Amygdala (tissue), 56 donors: ENCODE data around the gene ZNF148.
A peak's percentile ranks its signal among the peaks of the same experiment; 100 is the strongest.

Experiments
- DNase-seq, 56 donors: peaks; one replicate each; lab custom pipeline; 2025; lab: John Stamatoyannopoulos, UW

Gene ZNF148

DNA sequence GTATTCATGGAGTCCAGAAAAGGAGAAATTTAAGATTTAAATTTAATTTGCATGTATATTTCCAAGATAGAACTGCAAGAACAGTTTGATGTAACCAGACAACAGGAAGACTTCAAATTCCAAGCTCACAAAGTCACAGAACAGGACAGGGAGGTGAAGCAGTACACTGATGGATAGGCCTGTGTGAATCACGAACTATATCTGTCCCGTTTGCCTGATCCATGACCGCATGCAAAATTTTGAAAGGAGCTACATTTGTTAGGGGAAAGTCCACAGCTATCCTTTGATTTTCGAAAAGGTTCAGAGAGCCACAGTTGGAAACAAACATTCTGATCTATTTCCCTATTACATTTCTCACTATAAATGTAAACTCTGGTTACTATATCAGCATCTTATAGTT is 83.1 kb downstream of the ZNF148 start:
- no peak for DNase-seq

DNA sequence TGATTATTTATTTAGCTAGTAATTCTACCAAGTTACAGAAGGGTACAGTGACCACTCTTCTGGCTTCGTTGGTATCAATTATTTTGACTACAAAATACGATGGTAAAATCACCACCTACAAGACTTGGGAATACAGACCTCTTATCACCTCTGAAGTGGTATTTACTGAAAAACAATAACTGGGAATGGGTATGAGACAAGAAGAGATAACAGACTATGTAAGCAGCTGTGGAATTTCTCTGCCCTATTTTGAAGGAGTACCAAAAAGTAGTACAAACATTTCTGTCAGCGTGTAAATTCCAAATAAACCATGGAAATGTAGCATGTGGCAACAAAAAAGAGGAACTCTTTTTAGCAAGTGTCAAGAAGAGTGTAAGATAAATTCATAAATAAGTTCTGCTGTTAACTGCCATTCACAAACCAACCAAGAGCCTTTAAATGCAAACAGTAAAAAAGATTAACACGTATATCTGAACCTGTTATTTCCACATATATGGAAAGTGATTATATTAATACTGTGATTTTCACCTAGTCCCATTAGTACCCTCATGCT is 85.6 kb downstream of the ZNF148 start:
- no peak for DNase-seq

DNA sequence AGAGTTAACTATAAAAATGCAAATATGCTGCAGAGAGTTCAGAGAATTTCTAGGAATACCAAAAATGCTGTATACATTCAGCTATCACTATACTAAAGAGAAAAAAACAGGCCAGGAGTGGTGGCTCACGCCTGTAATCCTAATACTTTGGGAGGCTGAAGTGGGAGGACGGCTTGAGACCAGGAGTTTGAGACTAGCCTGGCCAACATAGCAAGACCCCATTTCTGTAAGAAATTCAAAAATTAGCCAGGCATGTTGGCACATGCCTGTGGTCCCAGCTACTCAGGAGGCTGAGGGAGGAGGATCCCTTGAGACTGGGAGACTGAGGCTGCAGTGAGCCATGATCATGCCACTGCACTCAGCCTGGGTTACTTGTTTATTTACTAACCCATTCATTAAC is 87.9 kb downstream of the ZNF148 start:
- DNase-seq: no peak

DNA sequence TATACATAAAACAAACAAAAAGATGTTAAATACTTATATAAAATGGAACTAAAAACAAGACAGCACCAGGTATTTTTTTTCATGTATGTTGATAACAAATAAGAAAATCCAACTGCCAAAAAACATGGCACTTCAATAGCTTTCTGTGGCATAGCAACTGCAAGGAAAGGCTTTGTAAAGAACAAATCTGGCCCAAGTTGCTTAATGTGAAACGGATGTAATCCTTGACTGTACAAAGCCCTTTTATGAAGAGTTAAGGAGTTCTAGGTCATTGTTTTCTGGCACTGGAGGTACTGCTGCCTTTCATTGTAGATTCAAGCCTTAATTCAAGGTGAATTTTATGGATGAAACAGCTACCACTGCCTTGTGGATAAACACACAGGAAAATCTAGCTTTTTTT is 93.7 kb downstream of the ZNF148 start:
- no peak for DNase-seq

DNA sequence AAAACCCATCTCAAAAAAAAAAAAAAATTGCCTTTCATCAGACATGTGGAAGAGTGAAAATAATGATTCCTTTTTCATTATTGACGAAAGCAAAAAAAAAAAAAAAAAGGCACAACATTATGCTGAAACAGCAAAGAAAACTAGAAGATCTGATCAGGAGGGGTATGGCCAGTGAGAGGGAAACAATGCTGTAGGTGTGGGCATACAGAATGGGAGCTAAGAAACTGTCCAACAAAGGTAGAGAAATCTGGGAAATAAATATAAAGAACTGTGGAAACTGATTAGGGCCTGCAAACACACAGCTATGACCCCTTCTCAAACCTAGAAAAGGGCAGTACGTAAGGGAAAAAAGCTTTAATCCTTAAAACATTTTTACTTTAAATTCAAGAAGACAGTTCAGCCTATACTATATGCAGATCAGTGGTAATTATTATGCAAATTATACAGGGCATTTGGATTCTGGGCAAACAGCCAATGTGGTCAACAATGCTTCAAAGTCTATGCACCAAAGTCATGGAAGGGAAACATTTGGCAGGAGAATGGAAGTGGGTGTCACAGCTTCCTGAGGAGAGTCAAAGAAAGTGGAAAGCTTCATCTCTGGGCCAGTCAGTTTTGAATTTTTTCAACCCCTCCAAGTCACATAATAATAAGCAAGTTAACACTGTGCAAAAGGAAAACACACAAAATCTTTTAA is 94.3 kb downstream of the ZNF148 start:
- peak in 37 of 56 donors; percentile 2 to 85 (median 37) for DNase-seq

DNA sequence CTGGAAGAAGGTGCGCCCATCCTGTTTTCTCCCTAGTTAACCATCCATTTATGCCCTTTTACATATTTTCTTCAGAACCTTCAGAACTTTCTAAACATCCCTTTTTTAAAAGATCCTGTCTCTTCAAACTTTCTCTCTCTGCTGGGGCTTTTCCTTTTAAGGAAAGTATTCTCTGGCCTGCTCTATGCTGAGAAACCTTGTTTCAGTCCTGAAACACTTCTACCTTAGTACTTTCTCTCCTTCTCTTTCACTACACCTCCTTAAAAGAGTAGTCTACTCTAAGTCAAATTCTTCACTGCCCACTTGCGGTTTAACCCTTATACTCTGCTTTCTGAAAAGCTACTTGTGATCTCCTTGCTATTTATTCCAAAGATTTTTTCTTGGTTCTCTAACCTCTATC is 97.0 kb downstream of the ZNF148 start:
- no peak for DNase-seq

DNA sequence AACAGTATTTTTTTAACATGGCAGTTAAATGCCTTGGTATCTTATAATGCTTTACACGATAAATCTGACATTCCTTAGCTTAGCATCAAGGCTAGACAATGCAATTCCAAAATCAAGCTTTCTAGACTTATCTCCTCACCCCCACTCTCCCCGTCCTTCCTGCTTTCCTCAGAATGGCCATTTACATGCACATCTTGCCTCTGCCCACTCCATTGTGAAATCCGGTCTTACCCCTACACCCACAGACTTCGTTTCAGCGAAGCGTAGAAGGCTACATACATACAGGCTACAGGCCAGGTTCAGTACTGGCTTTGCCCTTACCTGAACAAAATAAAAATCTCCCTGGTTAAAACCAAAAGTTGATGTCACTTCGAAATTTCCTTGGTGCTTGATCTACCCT is 104.0 kb downstream of the ZNF148 start:
- no peak for DNase-seq

DNA sequence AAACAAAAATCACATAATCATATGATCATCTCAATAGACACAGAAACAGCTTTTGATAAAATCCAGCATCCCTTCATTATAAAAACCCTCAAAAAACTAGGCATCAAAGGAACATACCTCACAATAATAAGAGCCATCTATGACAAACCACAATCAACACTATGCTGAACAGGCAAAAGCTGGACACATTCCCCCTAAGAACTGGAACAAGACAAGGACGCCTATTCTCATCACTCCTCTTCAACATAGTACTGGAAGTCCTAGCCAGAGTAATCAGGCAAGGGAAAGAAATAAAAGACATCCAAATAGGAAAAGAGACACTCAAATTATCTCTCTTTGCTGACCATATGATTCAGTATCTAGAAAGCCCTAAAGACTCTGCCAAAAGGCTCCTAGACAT is 107.7 kb downstream of the ZNF148 start:
- no peak for DNase-seq

DNA sequence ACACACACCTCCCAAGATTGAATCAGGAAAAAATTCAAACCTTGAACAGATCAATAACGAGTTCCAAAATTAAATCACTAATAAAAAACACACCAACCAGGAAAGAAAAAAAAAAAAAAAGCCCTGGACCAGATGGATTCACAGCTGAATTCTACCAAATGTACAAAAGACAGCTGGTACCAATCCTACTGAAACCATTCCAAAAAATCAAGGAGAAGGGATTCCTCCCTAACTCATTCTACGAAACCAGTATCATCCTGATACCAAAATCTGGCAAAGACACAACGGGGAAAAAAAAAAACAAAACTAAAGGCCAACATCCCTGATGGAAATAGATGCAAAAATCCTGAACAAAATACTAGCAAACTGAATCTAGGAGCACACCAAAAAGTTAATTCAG is 108.2 kb downstream of the ZNF148 start:
- no peak for DNase-seq

DNA sequence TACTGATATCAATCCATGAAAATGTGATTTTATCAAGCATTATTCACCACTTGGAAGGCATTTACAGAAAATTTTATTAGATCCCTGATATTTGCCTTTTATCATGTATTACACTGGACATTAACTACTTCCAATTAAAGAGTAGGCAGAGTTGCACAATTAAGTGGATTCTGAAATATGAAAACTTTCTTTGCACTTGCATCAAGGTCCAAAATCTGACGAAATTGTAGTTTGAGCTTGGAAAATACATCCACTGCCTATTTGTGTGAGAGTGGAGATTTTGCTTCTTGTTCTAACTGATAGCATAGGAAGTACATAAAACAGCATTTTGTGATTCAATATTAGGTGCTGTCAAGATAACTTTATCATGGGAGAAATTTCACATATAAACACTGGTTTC is 113.0 kb downstream of the ZNF148 start:
- DNase-seq: no peak

DNA sequence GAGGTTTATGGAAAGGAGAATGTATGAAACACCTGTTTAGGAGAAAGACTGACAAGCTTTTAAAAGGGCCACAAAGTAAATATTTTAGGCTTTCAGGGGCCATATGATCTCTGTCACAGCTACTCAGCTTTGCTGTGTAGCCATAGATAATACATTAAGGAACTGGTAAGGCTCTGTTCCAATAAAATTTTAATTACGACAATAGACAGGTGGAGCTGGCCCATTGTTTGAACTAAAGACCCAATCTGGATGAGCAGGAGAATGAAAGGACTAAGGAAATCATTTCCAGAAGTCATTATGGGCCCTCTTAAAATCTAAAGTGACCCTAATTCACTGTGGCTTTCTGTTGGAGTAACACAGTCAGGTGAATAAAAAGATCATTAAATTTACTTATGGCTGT is 114.1 kb downstream of the ZNF148 start:
- DNase-seq: no peak

DNA sequence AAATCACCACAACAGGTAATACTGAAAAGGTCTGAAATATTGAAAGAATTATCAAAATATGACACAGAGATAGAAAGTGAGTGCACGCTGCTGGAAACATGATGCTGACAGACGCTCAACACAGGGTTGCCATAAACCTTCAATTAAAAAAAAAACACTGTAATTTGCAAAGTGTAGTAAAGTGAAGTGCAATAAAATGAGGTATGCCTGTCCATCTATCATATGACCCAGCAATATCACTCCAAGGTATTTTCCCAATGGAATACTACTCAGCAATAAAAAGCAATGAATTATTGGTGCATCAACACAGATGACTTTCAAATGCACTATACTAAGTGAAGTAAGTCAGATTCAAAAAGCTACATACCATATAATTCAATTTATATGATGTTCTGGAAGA is 115.0 kb downstream of the ZNF148 start:
- no peak for DNase-seq

DNA sequence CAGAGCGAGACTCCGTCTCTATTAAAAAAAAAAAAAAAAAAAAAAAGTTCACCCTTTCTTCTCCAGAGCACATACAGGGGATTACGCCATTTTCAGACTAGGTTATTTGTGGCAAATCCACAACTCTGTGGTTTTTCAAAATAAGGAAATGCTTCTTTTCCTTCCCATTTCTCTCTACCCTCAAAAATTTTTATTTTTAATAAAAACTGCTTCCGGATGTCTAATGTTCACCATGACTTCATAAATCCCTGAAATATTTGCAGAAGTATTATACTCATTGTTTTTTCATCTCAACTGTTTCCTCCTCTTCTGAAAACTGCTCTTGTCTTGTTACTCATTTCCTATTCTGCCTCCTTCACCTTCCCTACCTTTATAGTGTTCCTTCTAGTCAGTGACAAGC is 117.6 kb downstream of the ZNF148 start:
- no peak for DNase-seq

DNA sequence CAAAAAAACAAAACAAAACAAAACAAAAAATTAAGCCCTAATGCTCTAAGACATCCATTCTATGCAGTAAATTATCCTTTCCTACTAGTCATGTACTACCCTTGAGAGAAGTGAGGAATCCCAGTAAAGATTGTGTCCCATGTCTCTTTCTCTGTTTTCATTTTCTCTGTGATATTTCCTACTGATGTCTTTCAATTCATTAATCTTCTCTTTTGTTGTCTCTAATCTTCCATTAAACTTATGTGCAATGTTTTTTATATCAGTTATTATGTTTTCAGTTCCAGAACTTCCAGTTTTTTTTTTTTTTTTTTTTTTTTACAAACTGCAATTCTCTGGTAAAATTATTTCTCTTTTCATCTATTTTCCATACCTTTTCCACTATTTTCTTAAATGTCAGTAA is 118.5 kb downstream of the ZNF148 start:
- no peak for DNase-seq

DNA sequence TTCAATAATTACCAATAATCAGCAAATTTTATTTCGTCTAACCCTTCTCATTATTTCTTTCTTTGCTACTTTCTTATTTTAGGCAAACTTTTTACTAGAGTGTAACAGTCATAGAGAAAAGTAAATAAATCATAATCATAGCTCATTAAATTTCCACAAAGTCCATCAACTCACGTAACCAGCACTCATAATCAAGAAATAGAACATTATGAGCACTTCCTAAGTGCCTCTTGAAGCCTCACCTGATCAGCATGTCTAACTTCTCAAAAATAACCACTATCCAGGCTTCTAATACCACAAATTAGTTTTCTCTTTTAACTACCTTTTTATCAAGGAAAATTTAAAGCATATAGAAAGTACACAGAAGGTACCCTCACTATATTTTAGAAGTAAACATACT is 124.2 kb downstream of the ZNF148 start:
- DNase-seq: no peak

DNA sequence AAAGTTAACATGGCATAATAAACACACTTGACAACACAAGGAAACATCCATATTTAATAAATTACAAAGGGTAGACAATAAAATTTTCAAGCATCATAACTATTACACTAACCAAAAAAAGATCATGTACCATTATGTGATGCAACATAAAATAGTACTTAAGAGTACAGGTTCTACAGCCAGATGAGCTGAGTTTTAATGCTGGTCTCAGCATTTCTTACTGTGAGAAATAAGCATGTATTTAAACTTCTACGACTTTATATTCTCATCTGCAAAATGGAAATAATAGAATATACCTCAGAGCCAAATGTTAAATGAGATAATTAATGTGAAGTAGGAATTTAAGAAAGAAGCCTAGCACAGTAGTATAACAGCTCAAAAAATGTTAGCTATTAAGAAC is 128.9 kb downstream of the ZNF148 start:
- no peak for DNase-seq

DNA sequence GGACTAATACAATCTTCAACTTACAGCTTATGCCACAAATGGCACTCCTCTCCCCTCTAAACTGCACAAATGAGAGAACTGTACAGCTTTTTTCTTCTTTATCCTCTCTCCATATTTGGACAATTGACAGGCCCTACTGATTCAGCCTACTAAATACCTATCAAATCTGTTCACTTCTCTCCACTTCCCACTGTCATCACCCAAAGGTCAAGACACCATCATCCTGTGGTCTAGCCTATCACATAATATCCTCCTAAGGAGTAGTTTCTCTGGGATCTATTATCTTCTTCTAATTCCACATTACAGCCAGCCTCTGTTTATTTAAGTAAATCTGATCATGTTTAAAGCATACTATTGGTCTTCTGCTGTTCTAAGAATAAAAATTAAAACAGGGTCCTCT is 129.6 kb downstream of the ZNF148 start:
- DNase-seq: no peak

DNA sequence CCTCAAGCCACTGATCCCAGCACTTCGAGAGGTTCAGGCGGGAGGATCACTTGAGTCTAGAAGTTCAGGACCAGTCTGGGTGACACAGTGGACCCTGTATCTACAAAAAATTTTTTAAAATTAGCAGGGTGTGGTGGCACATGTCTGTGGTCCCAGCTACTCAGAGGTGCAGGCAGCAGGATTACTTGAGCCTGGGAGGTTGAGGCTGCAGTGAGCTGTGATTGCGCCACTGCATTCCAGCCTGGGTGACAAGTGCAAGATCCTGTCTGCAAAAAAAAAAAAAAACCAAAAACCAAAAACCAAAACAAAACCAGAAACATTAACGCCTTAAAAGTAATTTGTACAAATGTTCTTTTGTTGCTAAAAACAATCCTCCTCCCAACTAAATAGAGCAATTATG is 134.6 kb downstream of the ZNF148 start:
- no peak for DNase-seq

DNA sequence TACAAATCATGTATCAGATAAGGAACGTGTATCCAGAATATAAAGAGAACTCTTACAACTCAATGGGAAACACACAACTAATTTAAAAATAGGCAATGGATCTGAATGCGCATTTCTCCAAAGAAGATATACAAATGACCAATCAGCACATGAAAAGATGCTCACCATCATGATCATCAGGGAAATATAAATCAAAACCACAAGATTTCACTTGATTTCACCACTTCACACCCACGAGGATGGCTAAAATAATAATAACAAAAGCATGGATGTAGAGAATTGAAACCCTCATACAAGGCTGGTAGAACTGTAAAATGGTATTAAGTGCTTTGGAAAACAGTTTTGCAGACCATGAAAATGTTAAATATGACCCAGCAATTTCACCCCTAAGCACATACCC is 135.9 kb downstream of the ZNF148 start:
- no peak for DNase-seq

DNA sequence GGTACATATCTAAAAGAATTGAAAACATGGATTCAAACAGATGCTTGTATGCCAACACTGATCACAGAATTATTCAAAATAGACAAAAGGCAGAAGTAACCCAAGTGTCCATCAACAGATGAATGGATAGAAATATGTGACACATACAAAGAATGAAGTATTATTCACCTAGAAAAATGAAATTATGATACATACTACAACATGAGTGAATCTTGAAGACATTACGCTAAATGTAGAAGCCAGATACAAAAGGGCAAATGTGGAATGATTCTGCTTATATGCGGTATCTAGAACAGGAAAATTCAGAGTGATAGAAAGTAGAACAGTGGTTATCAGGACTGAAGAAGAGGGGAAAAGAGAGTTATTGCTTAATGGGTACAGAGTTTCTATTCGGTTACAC is 136.4 kb downstream of the ZNF148 start:
- no peak for DNase-seq

DNA sequence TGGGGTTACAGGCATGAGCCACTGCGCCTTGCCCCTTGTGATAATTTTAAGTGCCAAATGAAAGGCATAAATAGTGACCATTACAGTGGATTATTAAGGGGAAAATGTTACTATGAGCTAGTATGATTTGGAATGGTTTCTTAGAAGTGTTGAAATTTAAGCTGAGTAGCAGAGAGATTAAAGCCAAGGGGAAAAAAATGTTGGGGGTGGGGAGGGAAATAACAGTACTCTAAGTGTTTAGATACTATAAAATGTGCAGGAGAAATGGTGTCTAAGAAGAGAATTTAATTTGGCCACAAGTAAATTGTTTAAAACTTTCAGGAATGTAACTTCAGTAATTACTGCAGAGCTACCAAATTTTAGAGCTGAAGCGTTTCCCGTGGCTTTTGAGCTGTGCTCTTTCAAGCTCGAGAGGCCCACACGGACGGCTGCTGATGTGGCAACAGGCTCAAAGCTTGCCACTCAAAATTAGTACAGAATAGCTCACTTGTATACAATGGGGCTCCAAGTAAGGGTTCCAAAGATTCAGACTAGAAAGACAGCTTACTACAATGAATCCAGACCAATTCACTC is 138.7 kb downstream of the ZNF148 start:
- no peak for DNase-seq

DNA sequence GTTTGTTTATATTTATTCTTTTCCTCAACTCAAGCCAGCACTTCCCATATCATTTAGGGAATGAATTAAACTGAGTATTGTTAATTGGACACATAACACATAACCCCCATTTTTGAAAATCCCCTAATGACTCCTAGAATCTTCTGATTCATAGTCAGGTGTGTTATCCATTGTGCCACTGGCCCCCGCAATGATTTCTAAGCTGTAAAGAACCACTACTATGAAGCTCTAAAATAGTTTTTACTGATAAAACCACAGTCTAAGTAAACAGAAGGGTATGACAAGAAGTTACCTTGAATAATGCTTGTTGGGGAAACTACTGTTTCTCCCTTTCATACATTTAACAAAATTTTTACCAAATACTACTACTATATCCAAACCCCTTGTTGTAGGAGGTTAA is 140.3 kb downstream of the ZNF148 start:
- no peak for DNase-seq

DNA sequence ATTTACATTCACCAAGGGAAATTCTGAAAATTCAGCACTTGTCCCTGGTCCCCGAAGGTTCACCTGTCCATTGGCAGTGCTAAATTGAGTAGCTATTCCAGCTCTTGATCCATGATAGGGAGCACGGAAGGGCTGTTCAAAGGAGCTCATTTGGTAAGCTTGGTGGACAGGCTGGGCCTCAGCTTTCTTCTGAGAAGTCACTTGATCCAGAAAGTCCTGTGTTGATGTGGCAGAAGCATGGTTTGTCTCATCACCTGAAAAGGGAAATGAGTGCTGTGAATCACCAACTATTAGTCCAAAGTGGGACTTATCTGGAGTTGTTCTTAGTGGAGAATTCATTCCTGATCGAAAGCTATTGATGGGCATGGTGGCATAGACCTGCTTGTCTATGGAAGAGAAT is 142.7 kb downstream of the ZNF148 start:
- no peak for DNase-seq
